WI38 (cell line): ENCODE data around the gene PLB1.

ENCODE experiments used
- H3K4me3 ChIP-seq: 2 replicates; pipeline ENCODE4 v1.5.1; 2011; ENCODE audit warnings: low read depth, mild to moderate bottlenecking, control low read depth, low read length
- CTCF ChIP-seq: IDR thresholded peaks from 2 replicates; pipeline ENCODE4 v1.5.1; 2012; ENCODE audit warnings: low read depth, mild to moderate bottlenecking, control low read depth, low read length

Gene PLB1

GRCh38 chr2:28490558-28490957 is 5.3 kb upstream of the PLB1 start:
- H3K4me3 ChIP-seq = no peak overlapping the region
- no peak for TF ChIP-seq CTCF

GRCh38 chr2:28492282-28492681 is 3.6 kb upstream of the PLB1 start:
- no peak overlapping the region for H3K4me3 ChIP-seq
- no peak for TF ChIP-seq CTCF

GRCh38 chr2:28493636-28494035 is 2.2 kb upstream of the PLB1 start:
- TF ChIP-seq CTCF = no peak
- no peak overlapping the region for H3K4me3 ChIP-seq

- no peak for TF ChIP-seq CTCF
- H3K4me3 ChIP-seq = no peak overlapping the region
Observed at GRCh38 chr2:28496781-28497180, 921 bp downstream of the PLB1 start.

- H3K4me3 ChIP-seq = no peak overlapping the region
- TF ChIP-seq CTCF = no peak
Observed at GRCh38 chr2:28497206-28497605, 1.3 kb downstream of the PLB1 start.

GRCh38 chr2:28499282-28499681 is 3.4 kb downstream of the PLB1 start:
- no peak overlapping the region for H3K4me3 ChIP-seq
- TF ChIP-seq CTCF = no peak

- no peak for TF ChIP-seq CTCF
- H3K4me3 ChIP-seq = no peak overlapping the region
Observed at GRCh38 chr2:28505361-28505760, 9.5 kb downstream of the PLB1 start.
